ENCODE data around the gene SH2D2A.
"Not testable (repeated sequence)": the region's sequence is repeated elsewhere in the genome, so short reads cannot be mapped to it uniquely, and the experiment has no call there.

Gene SH2D2A

GRCh38 chr1:156775799-156776198 lies 40.8 kb downstream of the SH2D2A start:
- DNase-seq (ENCODE audit: low read depth in 1 of 2, low spot score in 1 of 2): no peak

GRCh38 chr1:156773607-156774006 lies 43.0 kb downstream of the SH2D2A start:
- DNase-seq (ENCODE audit: low read depth in 1 of 2, low spot score in 1 of 2): no peak

- DNase-seq (ENCODE audit: low read depth in 1 of 2, low spot score in 1 of 2): no peak
These were observed 43.7 kb downstream of the SH2D2A start for GRCh38 chr1:156772728-156773497.

GRCh38 chr1:156772222-156772621 lies 44.4 kb downstream of the SH2D2A start:
- DNase-seq (ENCODE audit: low read depth in 1 of 2, low spot score in 1 of 2): no peak

GRCh38 chr1:156768610-156769295 lies 47.9 kb downstream of the SH2D2A start:
- no peak for DNase-seq (ENCODE audit: low read depth in 1 of 2, low spot score in 1 of 2)

GRCh38 chr1:156767879-156768604 lies 48.6 kb downstream of the SH2D2A start:
- DNase-seq (ENCODE audit: low read depth in 1 of 2, low spot score in 1 of 2): no peak

GRCh38 chr1:156767101-156767878 lies 49.4 kb downstream of the SH2D2A start, which contains the start of gene PRCC:
Gene PRCC, plus strand, starts transcription at chr1:156767535. Its CDS starts 237 bp downstream, at chr1:156767772.
- DNase-seq (ENCODE audit: low read depth in 1 of 2, low spot score in 1 of 2): peak; percentile 86 to 96

GRCh38 chr1:156766298-156767100 lies 50.1 kb downstream of the SH2D2A start:
- DNase-seq (ENCODE audit: low read depth in 1 of 2, low spot score in 1 of 2): no peak

GRCh38 chr1:156765666-156766065 lies 51.0 kb downstream of the SH2D2A start:
- no peak for DNase-seq (ENCODE audit: low read depth in 1 of 2, low spot score in 1 of 2)

GRCh38 chr1:156765136-156765535 lies 51.5 kb downstream of the SH2D2A start:
- not testable (repeated sequence) for DNase-seq (ENCODE audit: low read depth in 1 of 2, low spot score in 1 of 2)

- no peak for DNase-seq (ENCODE audit: low read depth in 1 of 2, low spot score in 1 of 2)
These were observed 55.9 kb downstream of the SH2D2A start for GRCh38 chr1:156760796-156761104.

GRCh38 chr1:156760092-156760795 lies 56.4 kb downstream of the SH2D2A start:
- DNase-seq (ENCODE audit: low read depth in 1 of 2, low spot score in 1 of 2): no peak

- not testable (repeated sequence) for DNase-seq (ENCODE audit: low read depth in 1 of 2, low spot score in 1 of 2)
These were observed 58.9 kb downstream of the SH2D2A start for GRCh38 chr1:156757572-156758253.

- DNase-seq (ENCODE audit: low read depth in 1 of 2, low spot score in 1 of 2): no peak
These were observed 60.3 kb downstream of the SH2D2A start for GRCh38 chr1:156756355-156756754.

Data from activated CD4-positive, alpha-beta T cell treated with anti-CD3 and anti-CD28 coated beads, Interleukin-2, amount 50 U/mL, for 24 hours (primary cell).